Neural cell (in vitro differentiated cells): ENCODE data around the gene KRTAP10-6. TPM values are rescaled to one million over a fixed set of nuclear protein-coding genes. Genes with fewer than 3 reads are reported as not detected.
"Not testable (repeated sequence)": the region's sequence is repeated elsewhere in the genome, so short reads cannot be mapped to it uniquely, and the experiment has no call there.

Experiments
- H2AFZ ChIP-seq: fragments of 200-600, 300-800 bp; sonication (generic), shearing (Covaris generic); 2 replicates; pipeline ENCODE4 v1.6.0; 2014; ENCODE audit warnings: low read depth, mild to moderate bottlenecking, antibody characterized with exemption, low read length, moderate library complexity
- H3F3A ChIP-seq: fragments of 200-600 bp; shearing (Covaris generic); 2 replicates; pipeline ENCODE4 v1.6.1; 2016; ENCODE audit warnings: mild to moderate bottlenecking, moderate library complexity, mixed read lengths, antibody characterized with exemption, low read length; ENCODE audit not compliant: insufficient read depth, poor library complexity, severe bottlenecking
- H3K27ac ChIP-seq: fragments of 200-600, 300-800 bp; sonication (generic), shearing (Covaris generic); 2 replicates; pipeline ENCODE4 v1.5.1; 2014; ENCODE audit warnings: mild to moderate bottlenecking, low read length, moderate library complexity
- H3K27me3 ChIP-seq: fragments of 300-800, 200-600 bp; sonication (generic), shearing (Covaris generic); 2 replicates; pipeline ENCODE4 v1.6.0; 2014; ENCODE audit warnings: mild to moderate bottlenecking, low read depth, low read length, moderate library complexity; ENCODE audit not compliant: insufficient read depth
- H3K36me3 ChIP-seq: fragments of 300-800, 200-600 bp; sonication (generic), shearing (Covaris generic); 2 replicates; pipeline ENCODE4 v1.5.1; 2014; ENCODE audit warnings: mild to moderate bottlenecking, antibody characterized with exemption, low read length, moderate library complexity; ENCODE audit not compliant: insufficient read depth
- H3K4me2 ChIP-seq: fragments of 300-800, 200-600 bp; sonication (generic), shearing (Covaris generic); 2 replicates; pipeline ENCODE4 v1.6.0; 2014; ENCODE audit warnings: mild to moderate bottlenecking, low read length
- H3K4me3 ChIP-seq: fragments of 300-800, 200-600 bp; sonication (generic), shearing (Covaris generic); 2 replicates; pipeline ENCODE4 v1.5.1; 2014; ENCODE audit warnings: mild to moderate bottlenecking, low read length, moderate library complexity
- H3K79me2 ChIP-seq: fragments of 200-600 bp; shearing (Covaris generic); replicated peaks from 2 replicates; pipeline ENCODE4 v1.6.0; 2014; ENCODE audit warnings: mild to moderate bottlenecking, low read length, moderate library complexity; ENCODE audit not compliant: insufficient read depth
- H3K9ac ChIP-seq: fragments of 300-800, 200-600 bp; sonication (generic), shearing (Covaris generic); 2 replicates; pipeline ENCODE4 v1.6.1; 2016; ENCODE audit warnings: mild to moderate bottlenecking, low read length, mixed read lengths
- H3K9me2 ChIP-seq: fragments of 200-600 bp; shearing (Covaris generic); 2 replicates; pipeline ENCODE4 v1.6.1; 2016; ENCODE audit warnings: mild to moderate bottlenecking, low read length, mixed read lengths; ENCODE audit not compliant: insufficient read depth
- H3K9me3 ChIP-seq: fragments of 200-600, 300-800 bp; sonication (generic), shearing (Covaris generic); 2 replicates; pipeline ENCODE4 v1.6.1; 2016; ENCODE audit warnings: mild to moderate bottlenecking, mixed run types, low read length, moderate library complexity, mixed read lengths
- H4K20me1 ChIP-seq: fragments of 200-600 bp; shearing (Covaris generic); 2 replicates; pipeline ENCODE4 v1.6.1; 2016; ENCODE audit warnings: mild to moderate bottlenecking, mixed run types; ENCODE audit not compliant: insufficient read depth
- MXI1 ChIP-seq: fragments of 450-650 bp; conservative IDR thresholded peaks from 2 replicates; pipeline ENCODE4 v1.6.1; 2014; ENCODE audit warnings: antibody characterized with exemption, mild to moderate bottlenecking; ENCODE audit not compliant: poor library complexity, severe bottlenecking
- POLR2AphosphoS5 ChIP-seq: IDR thresholded peaks from 2 replicates; pipeline ENCODE4 v1.6.1; 2012
- RAD21 ChIP-seq: fragments of 450-650 bp; conservative IDR thresholded peaks from 2 replicates; pipeline ENCODE4 v1.6.1; 2014; ENCODE audit warnings: antibody characterized with exemption, mild to moderate bottlenecking, moderate library complexity
- SMC3 ChIP-seq: fragments of 450-650 bp; conservative IDR thresholded peaks from 2 replicates; pipeline ENCODE4 v1.6.1; 2014; ENCODE audit warnings: antibody characterized with exemption, mild to moderate bottlenecking, moderate library complexity; ENCODE audit not compliant: poor library complexity
- TAF1 ChIP-seq: IDR thresholded peaks from 2 replicates; pipeline ENCODE4 v1.6.1; 2012; ENCODE audit warnings: low read depth
- polyA plus RNA-seq: library from polyadenylated mRNA; depleted of rRNA; stranded (reverse); fragments of >200 nt; gene quantifications from 2 replicates; pipeline ENCODE4 v1.2.3, GENCODE V29; 2014
- TF ChIP-seq, protein P1 (sequence below): fragments of 450-650 bp; IDR thresholded peaks from 2 replicates; pipeline ENCODE4 v1.5.1; 2014; ENCODE audit warnings: antibody characterized with exemption, mild to moderate bottlenecking, moderate library complexity; ENCODE audit not compliant: poor library complexity, severe bottlenecking

Gene KRTAP10-6
- polyA plus RNA-seq, 1 donor from 2014 or later, result not detected

DNA sequence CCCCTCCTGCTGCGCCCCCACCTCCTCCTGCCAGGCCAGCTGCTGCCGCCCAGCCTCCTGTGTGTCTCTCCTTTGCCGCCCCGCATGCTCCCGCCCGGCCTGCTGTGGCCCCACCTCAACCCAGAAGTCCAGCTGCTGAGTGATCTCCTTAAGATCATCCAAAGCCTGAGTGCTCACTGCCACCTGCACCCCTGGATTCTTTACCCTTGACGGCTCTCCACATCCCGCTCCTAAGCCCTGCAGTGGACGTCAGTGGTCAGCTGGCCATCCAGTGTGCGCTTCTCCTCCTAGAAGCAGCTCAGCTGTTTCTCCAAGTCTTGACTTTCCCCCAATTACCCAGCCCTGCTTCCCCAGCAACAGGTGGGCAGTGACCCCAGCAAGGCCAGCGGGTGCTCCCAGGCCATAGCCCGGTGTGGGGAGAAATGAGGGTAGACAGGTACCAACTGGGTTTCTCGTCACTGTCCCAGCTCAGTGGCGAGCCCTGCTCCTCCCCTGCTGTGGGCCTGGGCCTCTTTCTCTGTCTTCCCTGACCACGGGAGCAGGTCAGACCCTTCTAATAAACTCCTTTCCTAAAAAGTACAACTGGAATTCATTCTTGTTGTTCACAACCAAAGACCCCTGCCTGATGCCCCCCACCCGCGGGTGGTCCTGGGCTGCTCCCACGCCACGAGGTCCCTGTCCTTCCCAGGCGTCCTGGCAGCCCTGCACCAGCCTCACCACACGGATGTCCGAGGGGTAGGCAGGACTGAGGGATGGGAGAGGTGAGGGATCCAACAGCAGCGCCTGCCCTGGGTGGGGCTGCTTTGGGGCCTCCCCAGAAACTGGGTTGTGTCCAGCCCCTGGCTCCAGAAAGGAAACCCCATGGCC is 9.5 kb upstream of the KRTAP10-6 start:
- Histone ChIP-seq H3K36me3 (no peaks in the 10 kb centered on the region), H3K4me2 (no peak overlapping the region), H3K9ac (no peak overlapping the region), H2AFZ (no peak overlapping the region), H3K27ac (no peak overlapping the region), H3K9me2 (no peaks in the 10 kb centered on the region), H3K4me3 (no peak overlapping the region), H3K79me2 (no peaks in the 10 kb centered on the region), H4K20me1 (no peaks in the 10 kb centered on the region), H3F3A (no peaks in the 10 kb centered on the region), H3K9me3 (peaks cover 4% of the 10 kb centered on the region), H3K27me3 (no peaks in the 10 kb centered on the region)
- no peak for TF ChIP-seq SMC3
- TF ChIP-seq POLR2AphosphoS5, result no peak
- no peak for TF ChIP-seq RAD21
- no peak for TF ChIP-seq TAF1
- TF ChIP-seq MXI1, result no peak
- TF ChIP-seq, protein P1, sequence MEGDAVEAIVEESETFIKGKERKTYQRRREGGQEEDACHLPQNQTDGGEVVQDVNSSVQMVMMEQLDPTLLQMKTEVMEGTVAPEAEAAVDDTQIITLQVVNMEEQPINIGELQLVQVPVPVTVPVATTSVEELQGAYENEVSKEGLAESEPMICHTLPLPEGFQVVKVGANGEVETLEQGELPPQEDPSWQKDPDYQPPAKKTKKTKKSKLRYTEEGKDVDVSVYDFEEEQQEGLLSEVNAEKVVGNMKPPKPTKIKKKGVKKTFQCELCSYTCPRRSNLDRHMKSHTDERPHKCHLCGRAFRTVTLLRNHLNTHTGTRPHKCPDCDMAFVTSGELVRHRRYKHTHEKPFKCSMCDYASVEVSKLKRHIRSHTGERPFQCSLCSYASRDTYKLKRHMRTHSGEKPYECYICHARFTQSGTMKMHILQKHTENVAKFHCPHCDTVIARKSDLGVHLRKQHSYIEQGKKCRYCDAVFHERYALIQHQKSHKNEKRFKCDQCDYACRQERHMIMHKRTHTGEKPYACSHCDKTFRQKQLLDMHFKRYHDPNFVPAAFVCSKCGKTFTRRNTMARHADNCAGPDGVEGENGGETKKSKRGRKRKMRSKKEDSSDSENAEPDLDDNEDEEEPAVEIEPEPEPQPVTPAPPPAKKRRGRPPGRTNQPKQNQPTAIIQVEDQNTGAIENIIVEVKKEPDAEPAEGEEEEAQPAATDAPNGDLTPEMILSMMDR, result no peak

GRCh38 chr21:44601091-44601490 is 8.8 kb upstream of the KRTAP10-6 start:
- H3K79me2 ChIP-seq, H3K27ac ChIP-seq, H3K4me2 ChIP-seq, H3K4me3 ChIP-seq, H4K20me1 ChIP-seq, H2AFZ ChIP-seq, H3K9ac ChIP-seq, H3K36me3 ChIP-seq, H3K9me2 ChIP-seq, H3K9me3 ChIP-seq, H3F3A ChIP-seq, H3K27me3 ChIP-seq: not testable (repeated sequence)

- H3K4me3 ChIP-seq, H3K27ac ChIP-seq, H2AFZ ChIP-seq, H3K4me2 ChIP-seq, H3F3A ChIP-seq, H3K9ac ChIP-seq, H3K9me2 ChIP-seq, H3K79me2 ChIP-seq, H3K36me3 ChIP-seq, H3K9me3 ChIP-seq, H3K27me3 ChIP-seq, H4K20me1 ChIP-seq: not testable (repeated sequence)
Observed at GRCh38 chr21:44600118-44600978, 8.0 kb upstream of the KRTAP10-6 start, which contains the start of gene KRTAP10-7. TSS of gene KRTAP10-7 (plus strand) at chr21:44600597. CDS start at chr21:44600622, 25 bp downstream.
